Naive thymus-derived CD8-positive, alpha-beta T cell (primary cell): ENCODE results near the gene MAD1L1. TPM values are rescaled to one million over a fixed set of nuclear protein-coding genes. Genes with fewer than 3 reads are reported as not detected.

Experiments used
- ATAC-seq, 2 donors: fragments of 150-1000 bp; cut with Tn5 transposase in 1 of 2; sonication (Bioruptor Pico), chemical (Tn5 transposase) in 1 of 2; 1 replicate in 1 of 2; 2 replicates in 1 of 2; pipeline ENCODE4 v1.10.0; 2021; ENCODE audit warnings: mild to moderate bottlenecking in 2 of 2, moderate library complexity in 2 of 2
- POLR2A ChIA-PET: fragments of 350-600 bp; sonication (Branson Sonifier 250); formaldehyde crosslinking; loops from one replicate; lab custom pipeline; 2021; ENCODE audit warnings: antibody characterized with exemption; lab: Charles Lee
- DNase-seq, 10 donors: peaks; one replicate each; pipeline versions ENCODE4 v3.0.0 to v3.0.0-alpha.2; 2020 to 2022
- H3K27ac Mint-ChIP-seq, 10 donors: one replicate each; pipeline ENCODE4 v1.8.0; 2020 to 2022; ENCODE audit warnings: mild to moderate bottlenecking in 10 of 10, mixed read lengths in 10 of 10, moderate library complexity in 4 of 10, inconsistent platforms in 1 of 10
- H3K27me3 Mint-ChIP-seq, 5 donors: one replicate each; pipeline ENCODE4 v1.8.0; 2021 to 2022; ENCODE audit warnings: mixed read lengths in 5 of 5
- H3K36me3 Mint-ChIP-seq, 3 donors: one replicate each; pipeline ENCODE4 v1.8.0; 2020 to 2022; ENCODE audit warnings: mixed read lengths in 3 of 3, mild to moderate bottlenecking in 2 of 3, inconsistent platforms in 1 of 3
- H3K4me1 Mint-ChIP-seq, 4 donors: one replicate each; pipeline ENCODE4 v1.8.0; 2021 to 2022; ENCODE audit warnings: mixed read lengths in 4 of 4
- H3K4me3 Mint-ChIP-seq, 10 donors: one replicate each; pipeline ENCODE4 v1.8.0; 2020 to 2022; ENCODE audit warnings: mild to moderate bottlenecking in 10 of 10, mixed read lengths in 10 of 10, moderate library complexity in 6 of 10, inconsistent platforms in 1 of 10
- H3K9me3 Mint-ChIP-seq, 9 donors: one replicate each; pipeline ENCODE4 v1.8.0; 2020 to 2022; ENCODE audit warnings: mixed read lengths in 9 of 9, mild to moderate bottlenecking in 3 of 9, inconsistent platforms in 1 of 9, moderate library complexity in 1 of 9
- polyA plus RNA-seq, 3 donors: library from polyadenylated mRNA; unstranded; fragments of 300-500 nt; fragmentation: Illumina TruSeq; gene quantifications; one replicate each; pipeline ENCODE4 v1.2.3, GENCODE V29; 2021
- total RNA-seq, 8 experiments: library from RNA in 2 of 8; stranded (reverse) in 2 of 8; gene quantifications; one replicate each; pipeline ENCODE4 v1.2.3 and lab custom pipeline; 2021 to 2026

The MAD1L1 gene
- total and polyA plus RNA-seq, 5 experiments from 2014 or later = 84.5 to 243 (median 146) TPM

DNA sequence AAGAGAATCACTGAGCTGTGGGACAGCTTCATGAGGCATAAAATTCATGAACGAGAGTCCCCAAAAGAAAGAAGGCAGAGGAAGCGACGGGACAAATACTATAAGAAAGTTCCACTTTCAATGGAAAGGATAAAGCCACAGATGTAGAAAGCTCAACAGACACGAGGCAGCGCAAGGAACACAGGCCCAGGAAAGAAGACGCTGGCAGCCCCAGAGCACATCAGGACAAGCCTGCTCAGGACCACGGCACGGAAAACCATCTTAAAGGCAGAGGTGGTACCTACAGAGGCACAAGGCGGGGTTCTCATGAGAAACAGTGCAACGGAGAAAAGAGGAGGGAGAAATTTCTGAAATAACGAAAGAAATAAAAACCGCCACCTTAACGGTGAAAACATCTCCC lies 273.4 kb downstream of the MAD1L1 start:
- H3K27me3 Mint-ChIP-seq = no peaks in the 10 kb centered on the region
- peak in 1 of 10 donors; percentile 10 for DNase-seq
- peaks cover 9 to 14% (median 12%) of the 10 kb centered on the region in 4 donors for H3K4me1 Mint-ChIP-seq
- H3K9me3 Mint-ChIP-seq = peaks cover 4 to 28% (median 16%) of the 10 kb centered on the region in 9 donors
- POLR2A ChIA-PET = no interaction called here
- H3K27ac Mint-ChIP-seq = no peak overlapping the region
- H3K4me3 Mint-ChIP-seq = no peak overlapping the region
- no peak for ATAC-seq
- H3K36me3 Mint-ChIP-seq = peaks cover 23 to 43% (median 32%) of the 10 kb centered on the region in 3 donors

DNA sequence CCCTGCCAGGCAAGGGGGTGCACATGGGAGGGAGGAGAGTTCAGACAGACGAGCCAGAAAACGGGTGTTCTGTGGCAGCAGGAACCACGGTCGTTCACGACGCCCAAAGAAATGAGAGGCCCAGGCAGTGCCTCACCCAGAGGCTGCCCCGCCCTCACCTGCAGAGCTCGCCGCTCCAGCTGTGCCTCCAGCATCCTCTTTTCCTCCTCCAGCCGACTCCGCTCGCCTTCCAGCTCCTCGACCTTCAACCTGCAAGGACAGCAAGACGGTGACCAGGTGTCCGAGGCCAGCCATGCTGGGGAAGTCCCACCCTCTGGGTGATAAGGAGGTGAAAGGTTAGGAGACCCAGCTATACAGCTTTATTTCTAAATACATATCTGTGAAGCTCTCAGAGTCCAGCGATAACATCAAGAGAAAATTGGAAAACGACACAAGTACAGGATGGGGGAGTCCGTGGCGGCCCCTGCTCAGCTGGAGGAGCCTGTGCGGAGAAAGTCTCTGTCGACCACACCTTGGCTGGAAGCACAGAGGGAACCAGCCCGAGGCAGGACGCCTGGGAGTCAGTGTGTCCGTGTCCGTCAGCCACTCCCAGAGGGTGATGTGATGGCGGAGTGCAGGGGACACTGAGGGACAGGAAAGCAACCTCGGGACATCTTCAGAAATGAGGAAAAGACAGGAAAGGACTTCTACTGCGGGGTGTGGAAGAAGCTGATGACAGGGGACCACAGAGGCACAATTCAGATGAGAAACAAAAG lies 275.1 kb downstream of the MAD1L1 start:
- DNase-seq = no peak
- H3K4me1 Mint-ChIP-seq = peaks cover 10 to 14% (median 14%) of the 10 kb centered on the region in 4 donors
- H3K4me3 Mint-ChIP-seq = no peak overlapping the region
- POLR2A ChIA-PET = interaction anchor here (0.7 kb wide), 1 partner anchor 81 kb away, joined by 3 read pairs; no protein-coding TSS in a partner anchor
- H3K27ac Mint-ChIP-seq = peak overlapping the region in 1 of 10 donors; percentile 88
- ATAC-seq = no peak
- H3K27me3 Mint-ChIP-seq = no peaks in the 10 kb centered on the region
- H3K36me3 Mint-ChIP-seq = peaks cover 18 to 40% (median 28%) of the 10 kb centered on the region in 3 donors
- H3K9me3 Mint-ChIP-seq = peaks cover 4 to 28% (median 16%) of the 10 kb centered on the region in 9 donors

DNA sequence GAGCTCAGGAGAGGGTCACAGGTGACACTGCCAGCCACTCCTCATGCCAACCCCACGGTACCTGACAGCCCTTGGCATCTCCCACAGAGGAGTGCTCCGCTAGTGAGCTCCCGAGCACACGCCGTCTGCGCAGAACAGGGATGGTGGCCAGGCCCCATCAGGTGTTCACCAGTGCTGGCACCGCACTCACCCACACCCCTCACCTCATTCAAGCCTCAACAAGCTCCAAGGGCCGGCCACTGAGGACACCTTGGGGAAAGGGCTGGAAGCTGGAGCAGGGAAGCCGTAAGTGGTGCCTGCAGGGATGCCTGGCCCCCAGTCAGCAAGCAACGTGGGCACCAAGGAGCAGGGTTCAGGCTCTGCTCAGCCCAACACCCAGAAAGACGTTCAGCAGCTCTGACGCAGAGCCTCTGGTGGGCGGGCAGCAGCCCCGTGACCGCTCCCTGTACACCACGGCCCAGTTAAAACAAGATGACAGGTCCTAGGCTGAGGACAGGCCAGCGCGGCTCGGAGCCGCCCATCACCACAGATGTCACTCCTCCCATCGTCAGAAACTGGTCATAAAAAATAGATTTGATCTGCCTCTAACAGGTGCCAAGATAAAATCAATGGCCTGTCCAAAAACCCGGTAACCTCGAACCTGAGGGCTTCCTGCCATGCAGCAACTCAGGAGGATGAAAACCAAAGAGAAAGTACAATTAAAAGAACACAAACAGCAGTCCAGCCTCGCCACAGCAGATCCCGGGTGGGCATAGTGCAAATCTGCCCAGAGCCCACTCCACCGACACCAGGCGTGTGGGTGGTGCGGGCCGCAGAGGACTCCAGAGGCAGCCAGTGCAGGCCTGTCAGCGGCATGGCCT lies 275.9 kb downstream of the MAD1L1 start:
- Mint-ChIP-seq H3K36me3 (peaks cover 15 to 34% (median 20%) of the 10 kb centered on the region in 3 donors), H3K27me3 (no peaks in the 10 kb centered on the region), H3K4me1 (peaks cover 8 to 14% (median 11%) of the 10 kb centered on the region in 4 donors), H3K27ac (peak overlapping the region in 2 of 10 donors; percentile 11 to 28), H3K9me3 (peaks cover 0 to 20% (median 12%) of the 10 kb centered on the region in 9 donors), H3K4me3 (no peak overlapping the region)
- POLR2A ChIA-PET = interaction anchor here (0.7 kb wide), 1 partner anchor 82 kb away, joined by 3 read pairs; no protein-coding TSS in a partner anchor
- DNase-seq (no peak), ATAC-seq (no peak)

DNA sequence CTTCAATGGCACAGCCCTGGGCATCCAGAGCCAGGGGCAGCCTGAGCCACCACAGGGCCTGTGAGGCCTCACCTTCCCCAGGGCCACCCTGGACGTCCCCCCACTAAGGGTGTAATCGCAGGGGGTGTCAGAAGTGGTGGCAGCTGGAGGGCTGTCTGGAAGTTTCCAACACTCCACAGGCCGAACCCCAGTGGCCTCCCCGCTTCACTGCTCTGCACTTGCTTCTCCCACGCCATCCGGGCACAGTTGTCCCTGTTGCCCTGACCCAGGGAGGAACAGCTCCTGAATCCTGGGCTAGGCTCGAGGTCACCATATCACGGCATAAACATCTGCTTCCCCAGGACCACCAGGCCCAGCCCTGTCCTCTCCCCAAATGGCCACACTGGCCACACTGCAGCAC lies 276.6 kb downstream of the MAD1L1 start:
- Mint-ChIP-seq H3K36me3 (peaks cover 13 to 29% (median 13%) of the 10 kb centered on the region in 3 donors), H3K27ac (peak overlapping the region in 3 of 10 donors; percentile 28 to 60 (median 29)), H3K4me3 (no peak overlapping the region), H3K27me3 (no peaks in the 10 kb centered on the region), H3K4me1 (peaks cover 8 to 16% (median 11%) of the 10 kb centered on the region in 4 donors), H3K9me3 (peaks cover 0 to 13% (median 5%) of the 10 kb centered on the region in 9 donors)
- no peak for DNase-seq
- POLR2A ChIA-PET = no interaction called here
- no peak for ATAC-seq

DNA sequence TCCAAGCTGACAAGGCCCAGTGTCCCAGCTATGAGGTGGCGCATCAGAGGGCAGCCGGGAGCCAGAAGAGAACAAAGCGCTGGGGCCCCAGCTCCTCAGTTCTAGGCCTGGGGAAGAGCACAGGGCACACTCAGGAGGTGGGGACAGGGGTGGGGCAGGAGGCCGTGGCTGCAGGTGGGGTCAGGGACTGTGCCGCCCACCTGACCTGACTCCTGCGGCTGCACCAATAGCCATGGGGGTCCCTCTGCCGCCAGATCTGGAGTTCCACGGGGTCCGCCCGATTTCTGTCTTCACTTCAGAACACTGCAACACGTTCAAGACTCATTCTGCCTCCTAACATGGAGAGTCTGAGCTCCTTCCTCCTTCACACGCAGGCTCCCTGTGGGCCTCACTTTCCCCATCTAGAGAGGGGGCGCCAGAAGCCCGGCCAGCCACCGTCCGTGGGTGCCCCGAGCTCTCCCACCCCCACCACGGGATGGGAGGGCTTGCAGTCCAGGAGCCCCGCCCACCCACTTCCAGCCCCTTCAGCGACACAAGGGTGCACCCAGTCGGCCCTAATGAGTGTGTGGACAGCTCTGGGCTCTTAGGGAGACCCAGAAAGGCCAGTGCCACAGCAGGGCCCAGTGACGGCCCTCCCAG lies 278.3 kb downstream of the MAD1L1 start:
- peaks cover 9 to 24% (median 15%) of the 10 kb centered on the region in 4 donors for H3K4me1 Mint-ChIP-seq
- H3K27me3 Mint-ChIP-seq = no peaks in the 10 kb centered on the region
- no peak overlapping the region for H3K27ac Mint-ChIP-seq
- DNase-seq (no peak), ATAC-seq (no peak)
- no peak overlapping the region for H3K4me3 Mint-ChIP-seq
- H3K9me3 Mint-ChIP-seq = peaks cover 0 to 2% (median 0%) of the 10 kb centered on the region in 9 donors
- POLR2A ChIA-PET = no interaction called here
- peaks cover 6 to 19% (median 12%) of the 10 kb centered on the region in 3 donors for H3K36me3 Mint-ChIP-seq

DNA sequence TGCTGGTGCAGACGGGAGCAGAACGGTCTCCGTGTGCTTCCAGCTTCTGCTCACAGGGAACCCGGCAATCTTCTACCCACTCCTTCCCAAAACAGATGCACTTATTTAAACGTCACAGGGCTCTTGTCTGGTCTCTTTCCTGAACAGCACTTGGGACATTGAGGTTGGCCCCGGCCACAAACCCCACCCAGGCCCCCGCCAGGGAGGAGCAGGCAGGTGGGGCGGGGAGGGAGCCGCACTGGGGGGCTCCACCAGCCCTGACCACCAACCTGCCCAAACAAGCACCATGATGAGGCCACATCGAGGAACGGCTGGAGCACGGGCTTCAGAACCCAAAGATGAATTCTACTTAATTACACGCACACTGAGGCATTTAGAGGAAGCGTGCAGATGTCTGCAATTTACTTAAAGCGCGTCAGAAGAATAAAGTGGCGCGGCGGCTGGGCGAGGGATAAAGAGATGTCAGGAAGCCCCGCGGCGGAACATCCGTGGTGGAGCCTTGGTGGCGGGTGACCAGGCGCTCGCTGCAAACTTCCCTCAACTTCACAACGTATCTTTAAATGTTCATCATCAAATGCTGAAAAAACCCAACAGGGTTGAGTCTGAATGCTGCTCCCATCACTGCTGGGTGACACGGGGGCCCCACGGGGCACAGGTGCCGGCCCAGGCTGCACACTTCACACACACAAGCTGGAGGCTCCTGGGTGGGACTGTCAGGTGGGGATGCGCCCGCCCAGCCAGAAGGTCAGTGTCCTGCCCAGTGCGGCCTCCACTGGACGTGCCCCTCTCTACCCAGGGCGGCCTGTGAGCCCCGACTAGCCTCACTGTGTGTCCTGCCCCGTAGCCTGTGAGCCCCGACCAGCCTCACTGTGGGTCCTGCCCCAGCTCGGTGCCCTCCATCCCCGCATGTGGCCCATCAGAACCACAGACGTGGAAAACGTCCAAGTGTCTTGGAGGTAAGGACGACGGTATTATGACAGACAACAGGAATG lies 279.2 kb downstream of the MAD1L1 start:
- no peak for DNase-seq
- H3K27ac Mint-ChIP-seq = no peak overlapping the region
- POLR2A ChIA-PET = no interaction called here

DNA sequence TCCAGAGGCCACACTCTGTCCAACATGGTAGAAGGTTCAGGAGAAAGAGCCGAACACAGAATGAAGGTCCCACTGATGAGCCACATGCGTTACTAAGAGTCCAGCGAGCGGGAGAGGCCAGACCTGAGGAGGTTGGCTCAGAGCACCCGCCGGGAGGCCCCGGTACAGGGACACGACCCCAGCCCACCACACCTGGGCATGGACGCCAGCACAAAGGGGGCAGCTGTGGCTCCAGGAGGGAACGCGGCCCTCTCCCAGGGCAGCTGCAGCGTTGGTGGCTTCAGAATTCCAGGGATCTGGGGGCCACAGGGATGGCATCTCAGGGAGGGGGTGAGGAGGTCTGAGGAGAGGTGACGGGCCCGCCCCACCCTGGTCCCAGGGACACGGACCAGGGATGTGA lies 280.0 kb downstream of the MAD1L1 start:
- Mint-ChIP-seq H3K9me3 (peaks cover 0 to 2% (median 0%) of the 10 kb centered on the region in 9 donors), H3K4me3 (no peak overlapping the region), H3K36me3 (peaks cover 0 to 12% (median 9%) of the 10 kb centered on the region in 3 donors), H3K27me3 (no peaks in the 10 kb centered on the region), H3K4me1 (peaks cover 6 to 24% (median 17%) of the 10 kb centered on the region in 4 donors), H3K27ac (no peak overlapping the region)
- POLR2A ChIA-PET = no interaction called here
- DNase-seq = no peak
- no peak for ATAC-seq

More for the DNA sequence above, 279.2 kb downstream of the MAD1L1 start:
- ATAC-seq = no peak
- H3K4me3 Mint-ChIP-seq = no peak overlapping the region
- H3K36me3 Mint-ChIP-seq = peaks cover 4 to 17% (median 11%) of the 10 kb centered on the region in 3 donors
- peaks cover 8 to 24% (median 17%) of the 10 kb centered on the region in 4 donors for H3K4me1 Mint-ChIP-seq
- H3K9me3 Mint-ChIP-seq = peaks cover 0 to 2% (median 0%) of the 10 kb centered on the region in 9 donors
- H3K27me3 Mint-ChIP-seq = no peaks in the 10 kb centered on the region

- ATAC-seq (no peak), DNase-seq (no peak)
- Mint-ChIP-seq H3K27me3 (no peaks in the 10 kb centered on the region), H3K27ac (peak overlapping the region in 1 of 10 donors; percentile 46), H3K4me1 (peaks cover 6 to 24% (median 17%) of the 10 kb centered on the region in 4 donors), H3K36me3 (peaks cover 0 to 9% (median 6%) of the 10 kb centered on the region in 3 donors), H3K4me3 (no peak overlapping the region), H3K9me3 (no peaks in the 10 kb centered on the region)
- POLR2A ChIA-PET = no interaction called here
Measured at GRCh38 chr7:1952169-1952760, 280.5 kb downstream of the MAD1L1 start.

- Mint-ChIP-seq H3K9me3 (no peaks in the 10 kb centered on the region), H3K4me1 (peaks cover 6 to 24% (median 17%) of the 10 kb centered on the region in 4 donors), H3K36me3 (peaks cover 0 to 5% (median 0%) of the 10 kb centered on the region in 3 donors), H3K27ac (peak overlapping the region in 8 of 10 donors; percentile 36 to 88 (median 67)), H3K27me3 (no peaks in the 10 kb centered on the region), H3K4me3 (peak overlapping the region in 4 of 10 donors; percentile 4 to 63 (median 30))
- DNase-seq (no peak), ATAC-seq (no peak)
- POLR2A ChIA-PET = interaction anchor here (2.1 kb wide), 1 partner anchor 12 kb away, joined by 11 read pairs; no protein-coding TSS in a partner anchor
Measured at GRCh38 chr7:1951600-1951999, 281.1 kb downstream of the MAD1L1 start.

DNA sequence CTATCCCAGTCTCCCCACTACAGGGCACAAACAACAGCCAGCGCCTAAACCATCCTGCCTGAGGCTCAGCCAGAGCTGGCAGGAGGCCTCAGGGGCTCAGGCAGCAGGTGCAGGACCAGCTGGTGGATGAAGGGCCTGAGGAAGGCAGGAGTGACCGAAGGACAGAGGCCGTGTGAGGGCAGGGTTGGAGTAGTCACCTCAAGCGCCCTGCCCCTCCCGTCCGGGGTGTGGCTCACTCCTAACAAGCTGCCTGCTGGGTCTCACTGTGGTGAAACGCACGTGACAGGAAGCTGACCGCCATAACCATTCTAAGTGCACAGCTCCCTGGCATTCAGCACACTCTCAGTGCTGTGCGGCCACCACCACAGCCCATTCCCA lies 281.6 kb downstream of the MAD1L1 start:
- no peaks in the 10 kb centered on the region for H3K9me3 Mint-ChIP-seq
- H3K27ac Mint-ChIP-seq = peak overlapping the region in 7 of 10 donors; percentile 21 to 88 (median 47)
- POLR2A ChIA-PET = interaction anchor here (2.1 kb wide), 1 partner anchor 11 kb away, joined by 11 read pairs; no protein-coding TSS in a partner anchor
- peak overlapping the region in 2 of 10 donors; percentile 4 to 63 for H3K4me3 Mint-ChIP-seq
- peaks cover 6 to 24% (median 17%) of the 10 kb centered on the region in 4 donors for H3K4me1 Mint-ChIP-seq
- DNase-seq (no peak), ATAC-seq (peak; percentile 39 to 82)
- no peaks in the 10 kb centered on the region for H3K27me3 Mint-ChIP-seq
- peaks cover 0 to 5% (median 0%) of the 10 kb centered on the region in 3 donors for H3K36me3 Mint-ChIP-seq
